Measurements from ENCODE around the gene CDA.

The CDA gene

GRCh38 chr1:20612221-20612746 lies 23.4 kb downstream of the CDA start:
- no peak for DNase-seq (ENCODE audit: low read depth)
- in situ Hi-C loops (cut with HindIII; ENCODE audit: low sequenced_read_pairs) = no loop called here
- H3K4me3 ChIP-seq (ENCODE audit: low read depth, low read length) = no peak overlapping the region
- no peak for TF ChIP-seq CTCF (IDR thresholded peaks at IDR 0.05; ENCODE audit: low read depth, low read length, missing control alignments)

- in situ Hi-C loops (cut with HindIII; ENCODE audit: low sequenced_read_pairs) = no loop called here
- no peak for DNase-seq (ENCODE audit: low read depth)
- TF ChIP-seq CTCF (IDR thresholded peaks at IDR 0.05; ENCODE audit: low read depth, low read length, missing control alignments) = no peak
- no peak overlapping the region for H3K4me3 ChIP-seq (ENCODE audit: low read depth, low read length)
Observed at GRCh38 chr1:20614131-20614579, 25.3 kb downstream of the CDA start.

- in situ Hi-C loops (cut with HindIII; ENCODE audit: low sequenced_read_pairs) = no loop called here
- no peak overlapping the region for H3K4me3 ChIP-seq (ENCODE audit: low read depth, low read length)
- no peak for TF ChIP-seq CTCF (IDR thresholded peaks at IDR 0.05; ENCODE audit: low read depth, low read length, missing control alignments)
- no peak for DNase-seq (ENCODE audit: low read depth)
Observed at GRCh38 chr1:20615946-20616846, 27.3 kb downstream of the CDA start.

- no peak overlapping the region for H3K4me3 ChIP-seq (ENCODE audit: low read depth, low read length)
- DNase-seq (ENCODE audit: low read depth) = no peak
- in situ Hi-C loops (cut with HindIII; ENCODE audit: low sequenced_read_pairs) = no loop called here
- TF ChIP-seq CTCF (IDR thresholded peaks at IDR 0.05; ENCODE audit: low read depth, low read length, missing control alignments) = no peak
Observed at GRCh38 chr1:20616847-20617487, 28.1 kb downstream of the CDA start.

GRCh38 chr1:20618550-20618949 lies 29.7 kb downstream of the CDA start:
- no peak overlapping the region for H3K4me3 ChIP-seq (ENCODE audit: low read depth, low read length)
- no peak for TF ChIP-seq CTCF (IDR thresholded peaks at IDR 0.05; ENCODE audit: low read depth, low read length, missing control alignments)
- DNase-seq (ENCODE audit: low read depth) = no peak
- in situ Hi-C loops (cut with HindIII; ENCODE audit: low sequenced_read_pairs) = no loop called here

- in situ Hi-C loops (cut with HindIII; ENCODE audit: low sequenced_read_pairs) = no loop called here
- DNase-seq (ENCODE audit: low read depth) = no peak
- H3K4me3 ChIP-seq (ENCODE audit: low read depth, low read length) = no peak overlapping the region
- no peak for TF ChIP-seq CTCF (IDR thresholded peaks at IDR 0.05; ENCODE audit: low read depth, low read length, missing control alignments)
Observed at GRCh38 chr1:20619999-20620398, 31.1 kb downstream of the CDA start.

All from astrocyte of the cerebellum (primary cell).